ENCODE data around the gene MGRN1.

MGRN1 gene

DNA sequence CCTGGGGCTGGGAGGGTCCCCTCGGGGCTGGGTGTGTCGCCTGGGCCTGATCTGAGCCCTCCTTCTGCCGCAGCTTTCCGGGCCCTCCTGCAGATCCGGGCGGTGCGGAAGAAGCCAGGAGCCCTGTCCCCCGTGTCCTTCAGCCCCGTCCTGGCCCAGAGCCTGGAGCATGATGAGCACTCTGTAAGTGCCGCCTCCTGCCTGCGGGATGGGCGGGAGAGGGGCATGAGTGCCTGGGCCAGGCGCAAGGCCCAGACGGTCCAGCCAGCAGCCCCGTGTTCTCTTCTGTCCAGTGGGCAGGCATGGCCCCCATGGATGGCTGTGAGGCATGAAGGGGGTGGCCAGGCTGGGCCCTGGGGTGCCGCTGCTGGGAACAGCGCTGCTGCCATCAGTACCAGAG, 52.8 kb downstream of the MGRN1 start:
- no peak for DNase-seq

DNA sequence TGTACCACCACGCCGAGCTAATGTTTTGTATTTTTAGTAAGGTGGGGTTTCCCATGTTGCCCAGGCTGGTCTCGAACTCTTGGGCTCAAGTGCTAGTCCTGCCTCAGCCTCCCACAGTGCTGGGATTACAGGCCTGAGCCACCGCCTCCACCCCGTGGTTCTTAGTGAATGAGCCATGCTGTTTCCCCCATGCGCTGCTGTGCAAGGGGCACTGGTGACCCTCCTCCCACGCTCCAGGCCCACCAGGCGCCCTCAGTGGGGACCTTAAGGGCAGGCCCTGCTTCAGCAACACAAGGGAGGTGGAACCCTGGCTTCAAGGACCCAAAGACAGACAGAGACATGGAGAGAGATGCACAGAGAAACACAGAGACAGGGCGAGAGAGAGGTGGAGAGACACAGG, 53.4 kb downstream of the MGRN1 start:
- no peak for DNase-seq

DNA sequence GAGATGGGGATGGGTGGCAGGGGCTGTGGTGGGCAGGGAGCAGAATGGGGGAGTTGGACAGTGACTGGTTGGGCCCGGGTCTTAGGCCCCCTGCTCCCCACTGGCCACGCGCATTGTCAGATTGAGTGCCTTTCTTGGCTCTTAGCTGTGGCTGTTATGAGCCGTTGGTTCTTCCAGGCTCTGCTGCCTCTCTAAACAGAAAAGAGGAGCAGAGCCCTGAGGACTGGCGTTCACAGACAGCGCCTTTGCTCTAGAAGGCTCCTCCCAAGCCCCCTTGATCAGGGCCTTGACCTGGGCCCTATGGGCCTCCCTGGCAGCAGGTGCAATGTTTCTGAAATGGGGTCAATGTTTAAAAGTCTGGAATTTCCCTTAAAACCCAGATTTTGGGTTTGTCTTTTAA, 54.0 kb downstream of the MGRN1 start:
- DNase-seq = no peak

DNA sequence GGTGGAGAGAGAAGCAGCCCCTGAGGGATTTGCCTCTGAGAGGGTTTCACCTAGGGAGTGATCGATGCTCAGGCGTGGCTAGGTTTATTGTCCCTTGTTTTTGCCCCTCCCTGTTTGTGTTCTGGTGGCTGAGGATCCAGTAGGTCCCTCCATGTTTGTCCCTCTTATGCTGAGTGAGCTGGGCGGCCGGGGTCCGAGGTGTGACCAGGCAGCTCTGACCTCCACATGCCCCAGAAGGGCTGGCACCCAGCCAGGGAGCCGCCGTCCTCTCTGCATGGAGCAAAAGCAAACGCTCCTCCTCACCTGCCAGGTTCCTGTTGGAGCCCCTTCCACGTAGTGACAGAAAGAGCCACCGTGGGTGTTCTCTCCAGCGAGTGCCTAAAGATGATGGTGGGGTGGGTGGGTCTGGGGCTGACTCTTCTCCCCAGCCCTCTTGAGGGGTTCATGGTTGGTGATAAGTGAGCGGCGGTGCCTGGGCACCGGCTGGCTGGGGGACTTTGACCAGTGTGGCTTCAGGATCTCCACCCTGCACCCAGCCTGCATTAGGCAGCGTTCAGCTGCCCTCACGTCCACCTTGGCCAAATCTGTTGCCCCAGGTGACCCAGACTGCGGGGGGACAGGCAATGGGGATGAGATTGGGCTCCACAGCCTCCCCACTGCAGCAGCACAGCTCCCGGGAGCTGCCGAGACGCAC, 54.7 kb downstream of the MGRN1 start:
- DNase-seq = no peak

DNA sequence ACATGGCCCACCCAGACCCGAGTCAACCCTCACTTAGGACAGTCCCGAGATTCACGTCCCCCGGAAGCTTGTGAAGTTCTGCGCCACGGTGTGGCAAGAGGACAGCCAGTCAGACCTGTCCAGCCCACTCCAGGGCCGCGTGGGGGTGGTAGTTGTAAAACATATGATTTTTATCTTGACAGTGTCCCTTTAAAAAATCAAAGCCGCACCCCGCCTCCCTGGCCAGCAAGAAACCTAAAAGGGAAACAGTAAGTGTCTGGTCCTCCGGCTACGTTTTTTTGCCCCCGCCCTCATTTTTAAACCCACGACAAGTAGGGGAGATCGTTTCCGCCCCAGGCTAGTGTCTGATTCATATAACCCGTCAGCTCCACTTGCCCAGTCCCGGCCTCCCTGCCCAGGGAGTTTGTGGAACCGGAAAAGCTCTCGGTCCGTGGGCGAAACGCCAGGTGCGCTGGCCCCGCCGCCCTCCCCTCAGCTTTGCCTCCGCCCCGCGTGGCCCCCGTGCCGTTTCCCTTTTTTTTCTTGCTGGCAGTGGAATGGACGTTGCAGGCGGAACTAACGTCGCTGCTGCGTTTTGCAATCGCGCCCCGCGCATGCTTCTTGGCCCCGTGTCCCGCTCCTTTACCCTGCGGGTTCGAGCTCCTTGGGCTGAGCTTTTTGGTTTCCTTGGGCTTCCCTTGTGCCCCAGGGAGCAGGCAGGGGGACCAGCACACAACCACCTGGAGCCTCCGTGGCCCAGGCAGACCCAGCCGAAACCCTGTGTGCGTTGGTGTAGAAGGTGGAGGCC, 55.4 kb downstream of the MGRN1 start:
- peak; percentile 95 for DNase-seq

DNA sequence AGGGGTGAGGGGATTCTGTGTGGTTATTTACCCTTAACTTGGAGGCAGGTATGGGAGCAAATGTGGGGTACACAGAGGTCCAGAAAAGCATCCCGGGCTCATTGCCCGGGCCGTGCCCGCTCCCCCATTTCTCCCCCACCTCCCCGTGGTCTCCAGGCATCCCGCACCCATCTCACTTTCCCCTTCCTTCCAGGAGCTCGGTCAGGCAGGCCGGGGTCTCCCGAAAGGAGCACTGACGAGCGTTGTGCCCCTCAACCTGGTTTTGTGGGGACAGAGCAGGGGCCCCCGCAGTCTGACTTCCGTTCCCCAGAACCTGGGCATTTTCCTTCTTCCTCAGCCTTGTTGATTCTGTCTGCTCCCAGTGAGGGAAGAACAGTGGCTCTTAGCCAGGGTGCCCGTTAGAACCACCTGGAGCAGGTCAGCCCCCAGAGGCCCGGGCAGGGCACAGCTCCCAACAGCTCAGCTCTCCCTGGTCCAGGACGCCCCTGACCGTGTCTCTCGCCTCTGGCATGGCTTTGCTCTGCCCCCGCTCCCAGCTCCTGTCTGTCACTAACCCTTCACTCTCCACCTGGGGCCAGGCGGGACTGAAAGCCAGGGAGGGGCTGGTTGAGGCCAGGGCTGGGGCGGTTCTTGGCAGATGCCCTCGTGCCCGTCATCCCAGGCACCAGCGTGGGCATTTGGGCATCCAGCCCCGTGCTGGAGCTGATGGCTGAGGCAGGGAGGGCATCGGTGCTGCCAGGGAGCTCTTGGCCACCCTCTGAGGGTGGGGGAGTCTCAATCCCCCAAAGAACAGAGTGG, 56.2 kb downstream of the MGRN1 start:
- DNase-seq = no peak

DNA sequence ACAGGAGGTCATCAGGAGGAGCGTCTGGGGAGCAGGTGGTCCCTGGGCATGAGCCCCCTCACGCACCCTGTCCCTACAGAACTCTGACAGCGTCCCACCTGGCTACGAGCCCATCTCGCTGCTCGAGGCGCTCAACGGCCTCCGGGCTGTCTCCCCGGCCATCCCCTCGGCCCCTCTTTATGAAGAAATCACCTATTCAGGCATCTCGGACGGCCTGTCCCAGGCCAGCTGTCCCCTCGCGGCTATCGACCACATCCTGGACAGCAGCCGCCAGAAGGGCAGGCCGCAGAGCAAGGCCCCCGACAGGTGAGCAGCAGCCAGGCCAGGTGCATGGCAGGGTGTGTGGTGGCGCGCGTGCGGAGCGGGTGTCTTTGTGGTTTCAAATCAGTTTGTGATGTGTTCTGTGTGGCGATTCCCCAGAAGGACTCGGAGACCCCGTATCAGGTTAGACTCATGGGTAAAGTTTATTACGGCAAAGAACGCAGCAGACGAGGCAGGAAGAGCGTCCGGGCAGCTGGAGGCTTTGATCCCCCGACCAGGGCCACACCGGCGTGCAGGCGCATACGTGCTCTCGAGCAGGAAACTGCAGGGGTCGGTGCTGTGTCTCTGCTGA, 57.0 kb downstream of the MGRN1 start:
- DNase-seq = no peak

DNA sequence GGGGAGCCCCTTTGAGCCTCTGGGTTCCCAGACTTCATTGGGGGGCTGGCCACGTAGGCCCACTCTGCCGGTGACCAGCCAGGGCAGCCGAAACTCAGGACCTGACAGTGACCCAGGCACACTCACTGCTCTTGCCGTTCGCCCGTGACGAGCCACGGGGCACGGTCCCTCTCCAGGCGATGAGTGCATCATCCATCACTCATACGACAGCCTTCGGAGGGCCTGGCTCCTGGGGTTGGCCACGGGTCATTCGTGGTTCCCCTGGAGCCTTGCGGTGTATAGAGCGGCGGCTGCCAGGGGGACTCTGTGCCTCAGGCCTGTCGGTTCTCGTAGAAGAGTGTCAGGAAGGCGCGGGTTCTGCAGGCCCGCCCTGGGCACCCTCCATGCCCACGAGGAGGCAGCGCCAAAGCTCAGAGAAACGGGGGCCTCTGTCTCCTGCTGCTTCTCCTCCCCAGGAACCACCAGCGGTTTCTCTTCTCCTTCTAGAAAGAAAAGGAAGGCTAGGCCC, 57.5 kb downstream of the MGRN1 start:
- DNase-seq = no peak

DNA sequence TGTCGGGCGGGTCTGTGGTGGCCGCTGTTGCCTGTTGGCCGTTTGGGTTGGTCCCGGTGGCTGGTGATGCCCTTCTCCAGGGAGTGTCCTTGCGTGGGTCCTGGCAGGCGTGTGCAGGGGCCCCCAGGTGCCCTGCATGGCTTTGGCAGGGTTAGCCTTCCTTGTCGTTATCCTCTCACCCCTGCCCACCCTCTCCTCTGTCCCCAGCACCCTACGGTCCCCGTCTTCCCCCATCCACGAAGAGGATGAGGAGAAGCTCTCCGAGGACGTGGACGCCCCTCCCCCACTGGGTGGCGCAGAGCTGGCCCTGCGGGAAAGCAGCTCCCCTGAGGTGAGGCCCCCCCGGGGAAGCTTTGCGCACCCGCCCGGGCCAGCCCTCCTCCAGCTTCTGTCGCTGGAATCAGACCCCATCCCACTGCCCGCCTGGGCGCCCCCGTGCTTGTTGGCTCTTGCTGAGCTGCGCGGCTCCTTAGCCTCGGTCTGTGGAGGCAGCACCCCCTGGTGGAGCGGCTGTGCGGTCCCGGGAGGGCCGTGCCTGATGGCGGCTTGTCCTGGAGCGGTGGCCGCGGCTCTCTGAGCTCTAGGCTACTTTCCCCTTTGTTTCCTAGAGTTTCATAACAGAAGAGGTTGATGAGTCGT, 58.1 kb downstream of the MGRN1 start:
- no peak for DNase-seq

DNA sequence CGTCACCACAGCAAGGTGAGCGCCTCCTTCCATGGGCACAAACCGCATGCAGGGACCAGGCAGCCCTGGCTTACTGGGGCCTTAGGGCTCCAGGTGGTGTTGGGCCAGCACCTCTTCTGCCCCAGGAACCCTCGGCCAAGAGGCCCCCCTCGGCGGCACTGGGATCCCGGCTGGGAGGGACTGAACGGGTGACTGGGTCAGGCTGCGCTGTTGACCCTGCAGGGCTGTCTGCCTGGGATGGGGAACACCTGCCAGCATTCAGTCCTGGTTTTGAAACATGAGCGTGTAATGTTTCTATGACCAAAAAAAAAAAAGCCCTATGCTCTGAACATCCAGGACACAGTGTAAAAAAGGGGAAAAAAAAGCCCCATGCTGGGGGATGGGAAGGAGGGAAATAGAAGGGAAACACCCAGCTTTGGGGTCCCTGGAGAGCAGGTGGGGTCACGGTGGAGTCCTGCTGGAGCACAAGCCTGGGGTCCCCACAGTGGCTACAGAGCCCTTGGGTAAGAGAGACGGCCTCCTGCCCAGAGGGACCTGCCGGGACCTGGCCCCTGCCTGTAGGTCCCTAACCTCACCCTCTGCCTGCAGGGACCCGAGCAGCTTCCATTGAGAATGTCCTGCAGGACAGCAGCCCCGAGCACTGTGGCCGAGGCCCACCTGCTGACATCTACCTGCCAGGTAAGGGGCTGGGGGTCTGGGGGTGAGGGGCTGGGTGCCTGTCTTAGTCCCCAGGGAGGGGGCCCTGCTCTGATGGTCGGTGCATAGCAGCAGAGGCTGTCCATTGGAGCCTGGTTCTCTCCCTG, 58.8 kb downstream of the MGRN1 start:
- no peak for DNase-seq

DNA sequence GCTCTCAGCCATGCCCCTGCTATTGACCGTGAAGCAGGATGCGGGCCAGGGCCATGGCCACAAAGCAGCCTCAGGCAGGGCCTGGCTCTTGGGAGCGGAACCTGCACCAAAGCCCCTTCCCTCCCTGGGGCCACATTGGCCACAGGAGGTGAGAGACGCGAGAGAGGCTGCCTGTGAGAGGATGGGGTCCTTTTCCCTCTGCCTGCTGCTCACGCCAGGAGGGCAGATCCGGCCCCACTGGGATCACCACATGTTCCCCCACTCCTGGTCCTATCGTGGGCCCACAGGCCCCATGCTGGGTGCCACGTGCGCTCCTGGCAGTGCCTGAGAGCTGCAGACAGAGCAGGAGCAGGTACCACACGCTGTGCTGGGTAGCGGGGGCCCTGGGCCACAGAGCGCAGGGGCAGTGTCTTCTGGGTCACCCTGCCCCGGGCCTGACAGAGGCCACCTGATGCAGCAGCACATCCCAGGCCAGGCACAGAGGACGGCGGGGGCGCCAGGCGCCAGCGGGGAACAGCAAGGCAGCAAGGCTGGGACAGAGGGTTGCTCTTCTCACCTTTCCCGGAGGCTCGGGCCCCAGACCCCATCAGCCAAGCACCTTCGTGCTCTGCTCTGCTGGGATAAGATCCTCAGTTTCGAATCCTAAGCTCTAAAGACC, 59.6 kb downstream of the MGRN1 start:
- no peak for DNase-seq

DNA sequence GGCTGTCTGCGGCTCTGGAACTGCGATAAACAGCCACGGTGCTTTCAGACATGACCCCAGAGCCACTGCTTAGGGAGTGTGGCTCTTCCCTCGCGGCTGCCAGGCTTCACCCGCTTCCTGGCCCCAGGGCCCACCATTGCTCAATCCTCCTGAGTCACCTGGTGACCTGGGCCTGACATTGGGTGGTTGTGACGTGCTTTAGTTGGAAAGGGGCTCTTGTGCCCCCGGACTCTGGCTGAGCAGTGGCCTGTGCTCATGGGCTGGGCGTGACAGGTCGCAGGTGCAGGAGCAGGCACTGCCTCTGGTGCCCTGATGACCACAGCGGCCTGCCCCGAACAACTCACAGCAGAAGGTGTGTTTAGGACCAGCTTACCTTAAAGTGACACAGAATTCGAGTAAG, 60.1 kb downstream of the MGRN1 start:
- DNase-seq = no peak

DNA sequence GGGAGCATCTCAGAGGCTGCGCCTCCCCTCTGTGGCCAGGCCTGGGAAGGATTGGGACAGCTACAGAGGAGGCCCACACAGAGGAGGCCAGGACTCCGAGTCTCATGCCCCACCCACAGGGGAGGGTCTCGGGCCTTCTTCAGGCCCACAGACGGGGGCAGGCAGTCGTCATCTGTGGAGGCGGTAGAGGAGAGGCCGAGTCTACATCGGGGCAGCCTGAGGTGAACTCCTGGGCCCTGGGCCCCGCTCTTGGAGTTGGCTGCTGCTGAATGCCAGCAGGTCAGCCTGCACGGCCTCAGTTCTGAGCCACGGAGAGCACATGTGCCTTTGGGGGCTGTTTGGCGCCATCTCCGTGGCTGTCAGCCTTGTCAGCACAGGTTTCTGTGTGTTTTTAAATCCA, 60.7 kb downstream of the MGRN1 start:
- DNase-seq = no peak

DNA sequence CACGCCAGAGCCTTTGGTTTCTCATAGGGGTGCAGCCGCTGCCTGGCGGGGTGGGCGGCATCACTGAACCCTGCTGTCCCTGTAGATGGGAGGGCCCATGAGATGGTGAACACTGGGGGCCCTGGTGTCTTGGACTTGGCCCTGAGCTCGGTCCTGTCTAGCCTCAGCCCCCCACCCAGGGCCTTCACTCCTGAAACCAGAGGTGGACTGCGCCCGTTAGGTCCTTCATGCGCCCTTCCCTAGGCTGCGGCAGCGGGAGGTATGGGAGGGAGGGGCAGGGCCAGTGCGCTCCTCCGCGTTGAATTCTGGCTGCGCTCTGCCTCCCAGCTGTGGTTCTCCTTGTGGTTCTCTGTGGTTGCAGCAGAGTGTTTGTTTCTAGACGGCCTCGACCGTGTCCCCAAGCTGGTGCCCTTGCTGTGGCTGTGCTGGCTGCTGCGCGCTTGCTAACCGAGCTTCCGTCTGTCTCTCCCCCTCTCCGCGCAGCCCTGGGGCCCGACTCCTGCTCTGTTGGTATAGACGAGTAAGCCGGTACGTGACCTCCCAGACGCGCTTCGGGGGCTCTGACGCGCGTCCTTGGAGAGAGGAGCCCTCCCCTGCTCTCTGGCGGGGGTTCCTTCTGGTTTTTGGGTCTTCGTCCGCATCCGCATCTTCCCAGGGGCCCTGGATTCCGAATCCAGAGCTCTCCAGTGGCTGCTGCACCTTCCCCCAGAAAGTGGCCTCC, 61.3 kb downstream of the MGRN1 start:
- DNase-seq = no peak

DNA sequence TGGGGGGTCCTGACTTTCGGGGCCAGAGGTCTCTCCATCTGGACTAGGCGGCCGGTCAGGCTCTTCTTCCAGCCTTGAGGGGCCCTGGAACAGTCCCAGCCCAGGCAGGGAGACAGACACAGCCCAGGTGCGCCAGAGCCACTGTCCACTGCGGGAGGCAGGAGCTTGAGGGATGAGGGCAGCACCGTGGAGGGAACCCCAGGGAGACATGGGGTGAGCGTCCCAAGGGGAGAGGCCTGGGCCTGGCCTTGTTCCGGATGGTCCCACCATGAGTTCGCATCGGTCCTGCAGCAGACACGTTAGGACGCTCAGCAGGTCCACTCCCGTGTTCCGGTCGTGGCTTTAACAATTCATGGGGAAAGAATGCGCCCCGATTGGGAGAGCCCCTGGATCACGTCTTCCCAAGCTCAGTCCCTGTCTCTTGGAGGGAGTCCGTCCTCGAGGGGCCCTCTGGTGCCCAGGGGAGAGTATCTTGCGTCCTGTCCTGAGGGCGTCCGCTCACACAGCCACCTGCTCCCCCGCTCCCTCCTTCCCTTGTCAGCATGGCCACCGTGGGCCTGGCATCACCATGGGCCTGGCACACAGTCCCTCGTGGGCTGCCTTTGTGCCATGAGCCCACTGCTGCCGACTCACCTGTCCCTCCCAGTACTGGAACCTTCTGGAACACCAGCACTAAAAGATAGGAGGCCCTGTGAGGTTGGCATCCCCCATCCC, 62.0 kb downstream of the MGRN1 start:
- no peak for DNase-seq

DNA sequence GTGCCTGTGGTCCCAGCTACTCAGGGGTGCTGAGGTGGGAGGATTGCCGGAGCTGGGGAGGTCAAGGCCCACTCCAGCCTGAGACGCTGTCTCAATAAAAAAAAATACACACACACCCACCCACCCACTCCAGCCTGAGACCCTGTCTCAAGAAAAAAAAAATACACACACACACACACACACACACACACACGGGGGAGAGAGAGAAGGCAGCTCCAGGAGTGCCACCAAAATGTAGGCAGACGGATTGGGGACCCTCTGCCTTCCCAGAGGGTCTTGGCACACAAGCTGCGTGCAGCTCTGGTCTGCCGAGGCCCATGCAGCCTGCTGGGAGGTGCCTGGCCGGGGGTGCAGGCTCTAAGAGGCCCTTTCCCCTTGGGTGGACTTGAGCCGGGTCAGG, 62.8 kb downstream of the MGRN1 start:
- DNase-seq = no peak

DNA sequence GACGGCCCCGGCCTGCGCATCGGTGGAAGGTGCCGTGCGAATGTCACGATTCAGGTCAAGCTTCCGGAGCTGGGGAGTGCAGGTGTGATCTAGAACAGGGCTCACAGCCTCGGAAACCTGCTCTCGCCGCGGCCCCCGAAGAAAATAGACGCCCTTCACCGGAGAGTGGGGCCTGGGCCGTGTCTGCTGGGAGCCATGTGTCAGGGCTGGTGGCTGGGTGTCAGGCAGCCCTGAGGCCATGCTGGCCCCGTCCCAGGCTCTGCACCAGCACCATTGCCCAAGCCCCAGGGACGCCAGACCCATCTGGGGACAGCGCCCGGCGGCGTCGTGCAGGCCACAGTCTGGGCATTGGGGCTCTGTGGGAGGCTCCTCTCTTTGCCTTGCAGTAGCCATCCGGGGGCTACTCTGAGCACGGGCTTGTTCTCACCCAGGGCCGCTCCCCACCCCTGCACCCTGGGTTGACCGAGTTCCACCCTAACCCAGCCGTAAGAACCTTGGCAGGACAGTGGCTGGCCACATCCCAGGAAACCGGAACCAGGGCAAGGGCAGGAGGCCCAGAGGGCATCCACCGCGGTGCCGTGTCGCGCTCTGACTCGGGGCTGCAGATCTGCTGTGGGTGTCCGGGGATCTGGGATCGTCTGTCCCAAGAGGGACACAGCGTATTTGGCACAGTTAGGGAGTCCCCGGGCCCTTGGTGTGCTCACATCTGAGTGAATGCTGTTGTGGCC, 63.5 kb downstream of the MGRN1 start:
- no peak for DNase-seq

DNA sequence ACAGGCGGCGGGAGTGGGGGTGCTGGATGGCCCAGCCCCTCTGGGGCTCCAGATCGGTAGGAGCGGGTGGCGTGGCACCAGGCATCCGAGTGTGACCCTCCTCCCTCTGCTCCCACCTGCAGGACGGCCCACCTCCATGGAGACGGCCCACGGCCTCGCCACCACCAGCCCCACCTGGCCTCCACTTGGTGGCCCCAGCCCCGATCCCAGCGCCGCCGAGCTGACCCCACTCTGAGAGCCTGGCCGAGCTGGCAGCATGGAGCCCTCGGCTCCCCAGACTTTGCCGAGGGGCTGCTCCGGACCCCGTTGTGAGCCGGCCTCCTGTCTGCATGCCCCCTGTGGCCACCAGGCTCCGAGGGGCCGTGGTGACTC, 64.0 kb downstream of the MGRN1 start:
- DNase-seq = no peak

DNA sequence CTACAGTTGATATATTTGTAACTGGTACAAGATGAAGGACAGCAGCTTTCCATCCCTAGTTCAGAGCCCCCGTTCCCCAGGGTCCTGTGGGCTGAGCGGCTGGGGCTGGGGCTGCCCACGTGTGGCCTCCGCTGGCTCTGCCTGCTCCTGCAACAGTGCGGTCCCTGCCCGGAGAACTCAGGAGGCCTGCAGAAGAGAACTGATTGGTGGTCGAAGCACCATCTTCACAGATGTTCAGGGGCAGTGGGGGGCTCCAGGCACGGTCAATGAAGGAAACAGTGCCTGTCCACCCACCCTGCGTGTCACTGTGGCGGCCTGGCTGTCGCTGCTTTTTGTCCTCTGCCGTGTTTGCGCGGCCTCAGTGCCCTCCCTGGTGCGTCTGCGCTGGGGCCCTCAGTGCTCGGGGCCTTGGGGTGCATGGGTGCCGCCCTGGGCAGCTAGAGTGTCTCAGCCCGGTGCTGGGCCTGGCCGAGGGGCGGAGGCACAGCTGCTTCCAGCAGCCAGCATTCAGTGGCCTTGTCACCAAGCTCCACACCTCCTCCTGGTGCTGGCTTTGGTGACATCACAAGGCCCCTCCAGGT, 64.6 kb downstream of the MGRN1 start:
- no peak for DNase-seq
